Measurements from ENCODE around the gene NEU2. TPM values are rescaled to one million over a fixed set of nuclear protein-coding genes. Genes with fewer than 3 reads are reported as not detected.

The NEU2 gene
- total RNA-seq, 2 donors from 2014 or later: not detected

DNA sequence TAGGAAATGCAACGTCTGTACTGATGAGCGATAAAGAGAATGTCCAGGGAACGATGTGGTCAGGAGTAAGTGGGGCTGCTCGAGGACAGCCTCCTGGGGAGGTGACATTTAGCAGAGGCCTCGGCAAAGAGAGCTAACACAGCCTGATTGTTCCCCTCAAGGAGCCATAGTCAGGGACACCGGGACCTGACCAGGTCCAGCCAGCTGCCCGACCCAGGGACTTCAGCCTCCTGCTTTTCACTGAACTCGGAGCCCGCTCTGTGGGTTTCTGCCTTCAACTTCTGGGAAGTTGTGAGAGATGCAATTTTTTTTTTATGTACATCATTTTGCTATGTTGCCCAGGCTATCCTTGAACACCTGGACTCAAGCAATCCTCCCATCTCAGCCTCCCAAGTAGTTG, 10.1 kb downstream of the NEU2 start:
- no peaks in the 10 kb centered on the region for H3K9me3 Mint-ChIP-seq
- no peak for DNase-seq
- Histone ChIP-seq H3K4me3 (ENCODE audit: low read length) (no peak overlapping the region), H3K27me3 (ENCODE audit: control insufficient read depth, insufficient read depth, low read length, poor library complexity, severe bottlenecking) (no peaks in the 10 kb centered on the region), H3K9me3 (ENCODE audit: control insufficient read depth, low read length) (no peaks in the 10 kb centered on the region), H3K4me1 (ENCODE audit: control insufficient read depth, insufficient read depth, low read length) (no peaks in the 10 kb centered on the region), H3K27ac (ENCODE audit: low read depth, low read length) (no peak overlapping the region), H3K36me3 (ENCODE audit: control insufficient read depth, insufficient read depth, low read length) (no peaks in the 10 kb centered on the region), H3K9ac (ENCODE audit: extremely low read depth, low read length, poor library complexity, severe bottlenecking) (no peak overlapping the region)
- no peaks in the 10 kb centered on the region for H3K27me3 Mint-ChIP-seq (ENCODE audit: insufficient read depth)
- no peaks in the 10 kb centered on the region for H3K36me3 Mint-ChIP-seq (ENCODE audit: low read depth)
- WGBS, 2 experiments (ENCODE audit: insufficient coverage in 1 of 2, insufficient read length in 1 of 2): 92 to 95% methylated on average over 8 to 9 of the region's 9 CpGs
- TF ChIP-seq, protein P1, sequence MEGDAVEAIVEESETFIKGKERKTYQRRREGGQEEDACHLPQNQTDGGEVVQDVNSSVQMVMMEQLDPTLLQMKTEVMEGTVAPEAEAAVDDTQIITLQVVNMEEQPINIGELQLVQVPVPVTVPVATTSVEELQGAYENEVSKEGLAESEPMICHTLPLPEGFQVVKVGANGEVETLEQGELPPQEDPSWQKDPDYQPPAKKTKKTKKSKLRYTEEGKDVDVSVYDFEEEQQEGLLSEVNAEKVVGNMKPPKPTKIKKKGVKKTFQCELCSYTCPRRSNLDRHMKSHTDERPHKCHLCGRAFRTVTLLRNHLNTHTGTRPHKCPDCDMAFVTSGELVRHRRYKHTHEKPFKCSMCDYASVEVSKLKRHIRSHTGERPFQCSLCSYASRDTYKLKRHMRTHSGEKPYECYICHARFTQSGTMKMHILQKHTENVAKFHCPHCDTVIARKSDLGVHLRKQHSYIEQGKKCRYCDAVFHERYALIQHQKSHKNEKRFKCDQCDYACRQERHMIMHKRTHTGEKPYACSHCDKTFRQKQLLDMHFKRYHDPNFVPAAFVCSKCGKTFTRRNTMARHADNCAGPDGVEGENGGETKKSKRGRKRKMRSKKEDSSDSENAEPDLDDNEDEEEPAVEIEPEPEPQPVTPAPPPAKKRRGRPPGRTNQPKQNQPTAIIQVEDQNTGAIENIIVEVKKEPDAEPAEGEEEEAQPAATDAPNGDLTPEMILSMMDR (conservative IDR thresholded peaks at IDR 0.05): no peak
- H3K4me1 Mint-ChIP-seq: no peaks in the 10 kb centered on the region
- H3K27ac Mint-ChIP-seq: no peak overlapping the region
- H3K4me3 Mint-ChIP-seq: no peak overlapping the region

DNA sequence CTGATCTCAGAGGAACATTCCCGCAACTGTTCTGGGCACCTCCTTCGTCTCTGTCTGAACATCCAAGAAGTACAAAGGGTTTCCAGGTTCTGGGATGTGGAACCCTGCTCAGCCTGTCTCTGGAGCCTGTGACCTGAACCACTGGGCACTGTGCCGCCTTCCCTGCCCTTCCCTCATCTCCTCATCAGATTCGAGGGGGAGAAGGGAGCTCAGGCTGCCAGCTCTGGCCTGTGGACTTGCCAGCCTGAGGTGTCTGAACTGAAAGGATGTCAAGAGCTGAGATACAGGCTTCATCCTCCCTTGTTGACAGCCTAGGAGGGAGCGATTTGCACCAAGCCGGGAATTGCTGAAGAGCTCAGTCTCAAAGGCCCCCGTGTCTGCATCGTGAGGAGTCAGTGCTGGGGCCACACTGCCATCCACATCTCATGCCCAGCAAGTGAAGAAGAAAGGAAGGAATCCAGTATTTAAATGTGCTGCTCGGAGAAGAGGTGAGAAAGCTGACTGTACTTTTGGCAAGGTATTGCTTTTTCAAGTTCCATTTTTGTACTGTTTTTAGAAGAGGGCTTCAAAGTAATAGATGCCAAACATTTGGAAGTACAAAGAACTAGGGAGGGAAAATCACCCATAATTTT, 12.6 kb downstream of the NEU2 start:
- Mint-ChIP-seq H3K4me3 (no peak overlapping the region), H3K4me1 (peaks cover 8% of the 10 kb centered on the region), H3K27ac (no peak overlapping the region), H3K27me3 (ENCODE audit: insufficient read depth) (peaks cover 8% of the 10 kb centered on the region), H3K9me3 (no peaks in the 10 kb centered on the region), H3K36me3 (ENCODE audit: low read depth) (no peaks in the 10 kb centered on the region)
- 89% methylated on average over 9 of the region's 9 CpGs for WGBS, 2 experiments (ENCODE audit: insufficient coverage in 1 of 2, insufficient read length in 1 of 2)
- H3K36me3 ChIP-seq (ENCODE audit: control insufficient read depth, insufficient read depth, low read length): no peaks in the 10 kb centered on the region
- no peaks in the 10 kb centered on the region for H3K27me3 ChIP-seq (ENCODE audit: control insufficient read depth, insufficient read depth, low read length, poor library complexity, severe bottlenecking)
- H3K27ac ChIP-seq (ENCODE audit: low read depth, low read length): no peak overlapping the region
- TF ChIP-seq, protein P1 (conservative IDR thresholded peaks at IDR 0.05): no peak
- H3K9ac ChIP-seq (ENCODE audit: extremely low read depth, low read length, poor library complexity, severe bottlenecking): no peak overlapping the region
- H3K4me1 ChIP-seq (ENCODE audit: control insufficient read depth, insufficient read depth, low read length): no peaks in the 10 kb centered on the region
- H3K4me3 ChIP-seq (ENCODE audit: low read length): no peak overlapping the region
- no peaks in the 10 kb centered on the region for H3K9me3 ChIP-seq (ENCODE audit: control insufficient read depth, low read length)
- DNase-seq: no peak

DNA sequence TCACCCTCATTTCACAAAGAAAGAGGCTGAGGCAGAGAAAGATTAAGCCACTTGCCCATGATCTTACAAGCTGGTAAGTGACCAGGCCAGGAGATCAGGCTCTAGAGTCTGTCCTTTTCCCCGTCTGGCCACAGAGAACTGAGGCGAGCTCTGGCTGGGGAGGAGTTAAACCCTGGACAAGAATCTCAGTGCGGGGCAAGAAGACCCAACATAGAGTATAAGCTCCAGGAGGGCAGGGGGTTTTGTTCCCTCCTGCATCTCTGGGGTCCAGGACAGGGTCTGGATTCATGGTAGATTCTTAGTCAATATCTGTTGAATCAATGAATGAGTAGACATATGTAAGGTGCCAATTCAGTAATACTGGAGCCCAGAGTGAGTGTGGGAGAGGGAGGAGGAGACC, 14.7 kb downstream of the NEU2 start:
- no peak overlapping the region for H3K4me3 ChIP-seq (ENCODE audit: low read length)
- H3K4me3 Mint-ChIP-seq: no peak overlapping the region
- H3K36me3 ChIP-seq (ENCODE audit: control insufficient read depth, insufficient read depth, low read length): no peaks in the 10 kb centered on the region
- H3K36me3 Mint-ChIP-seq (ENCODE audit: low read depth): no peaks in the 10 kb centered on the region
- DNase-seq: no peak
- peaks cover 22% of the 10 kb centered on the region for H3K27me3 Mint-ChIP-seq (ENCODE audit: insufficient read depth)
- H3K27ac Mint-ChIP-seq: no peak overlapping the region
- H3K9me3 ChIP-seq (ENCODE audit: control insufficient read depth, low read length): no peaks in the 10 kb centered on the region
- H3K4me1 ChIP-seq (ENCODE audit: control insufficient read depth, insufficient read depth, low read length): no peaks in the 10 kb centered on the region
- peaks cover 22% of the 10 kb centered on the region for H3K4me1 Mint-ChIP-seq
- 95 to 100% methylated on average over 2 to 3 of the region's 3 CpGs for WGBS, 2 experiments (ENCODE audit: insufficient coverage in 1 of 2, insufficient read length in 1 of 2)
- H3K27ac ChIP-seq (ENCODE audit: low read depth, low read length): no peak overlapping the region
- H3K27me3 ChIP-seq (ENCODE audit: control insufficient read depth, insufficient read depth, low read length, poor library complexity, severe bottlenecking): peaks cover 11% of the 10 kb centered on the region
- TF ChIP-seq, protein P1 (conservative IDR thresholded peaks at IDR 0.05): no peak
- H3K9ac ChIP-seq (ENCODE audit: extremely low read depth, low read length, poor library complexity, severe bottlenecking): no peak overlapping the region
- no peaks in the 10 kb centered on the region for H3K9me3 Mint-ChIP-seq
